ENCODE data around the gene PTCHD1. TPM values are rescaled to one million over a fixed set of nuclear protein-coding genes. Genes with fewer than 3 reads are reported as not detected.

Gene PTCHD1
- total RNA-seq, 1 donor from 2014 or later = 7.0 TPM

DNA sequence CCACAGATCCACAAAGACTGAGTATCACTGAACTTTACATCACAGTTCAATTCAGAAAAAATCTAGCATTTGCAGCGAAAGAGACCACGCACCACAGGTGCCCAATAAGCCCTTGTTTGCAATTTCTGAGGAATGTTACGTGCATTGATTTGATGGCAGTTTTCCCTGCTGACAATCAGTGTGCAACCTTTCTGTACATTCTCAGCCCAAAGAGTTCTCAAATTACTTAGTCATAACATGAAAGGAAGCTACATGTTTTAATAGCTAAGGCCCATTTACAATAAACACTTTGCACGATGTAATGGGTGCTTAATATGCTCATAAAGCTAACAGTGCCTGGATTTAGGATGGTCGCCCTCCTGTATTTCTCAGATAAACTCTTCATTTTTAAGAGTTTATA is 47.9 kb downstream of the PTCHD1 start:
- no peak overlapping the region for H3K4me3 Mint-ChIP-seq
- no peaks in the 10 kb centered on the region for H3K36me3 Mint-ChIP-seq

DNA sequence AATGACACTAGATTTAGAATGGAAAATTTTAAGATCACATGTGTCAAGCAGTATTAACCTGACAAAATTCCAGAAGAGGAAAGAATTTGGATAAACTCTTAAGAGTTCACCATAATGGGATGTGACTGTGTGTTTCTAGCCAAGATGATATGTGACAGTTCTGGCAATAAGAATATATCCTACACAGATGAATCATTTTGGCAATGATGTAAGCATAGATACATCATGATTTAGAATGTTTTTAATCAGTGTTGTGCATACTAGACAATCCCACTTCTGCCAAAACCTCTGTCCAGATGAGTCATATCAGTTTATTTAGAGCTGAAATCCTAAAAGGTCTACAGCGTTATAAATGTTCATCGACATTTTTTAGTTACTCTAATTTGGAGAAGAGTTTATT is 48.8 kb downstream of the PTCHD1 start:
- H3K9me3 Mint-ChIP-seq = no peaks in the 10 kb centered on the region
- H3K4me1 Mint-ChIP-seq = peaks cover 3% of the 10 kb centered on the region
- no peak overlapping the region for H3K4me3 Mint-ChIP-seq
- no peaks in the 10 kb centered on the region for H3K27me3 Mint-ChIP-seq (ENCODE audit: low read depth)
- H3K36me3 Mint-ChIP-seq = no peaks in the 10 kb centered on the region
- no peak overlapping the region for H3K27ac Mint-ChIP-seq
- DNase-seq (ENCODE audit: low spot score in 2 of 2, unreplicated experiment in 2 of 2) = no peak
- TF ChIP-seq, protein P1, sequence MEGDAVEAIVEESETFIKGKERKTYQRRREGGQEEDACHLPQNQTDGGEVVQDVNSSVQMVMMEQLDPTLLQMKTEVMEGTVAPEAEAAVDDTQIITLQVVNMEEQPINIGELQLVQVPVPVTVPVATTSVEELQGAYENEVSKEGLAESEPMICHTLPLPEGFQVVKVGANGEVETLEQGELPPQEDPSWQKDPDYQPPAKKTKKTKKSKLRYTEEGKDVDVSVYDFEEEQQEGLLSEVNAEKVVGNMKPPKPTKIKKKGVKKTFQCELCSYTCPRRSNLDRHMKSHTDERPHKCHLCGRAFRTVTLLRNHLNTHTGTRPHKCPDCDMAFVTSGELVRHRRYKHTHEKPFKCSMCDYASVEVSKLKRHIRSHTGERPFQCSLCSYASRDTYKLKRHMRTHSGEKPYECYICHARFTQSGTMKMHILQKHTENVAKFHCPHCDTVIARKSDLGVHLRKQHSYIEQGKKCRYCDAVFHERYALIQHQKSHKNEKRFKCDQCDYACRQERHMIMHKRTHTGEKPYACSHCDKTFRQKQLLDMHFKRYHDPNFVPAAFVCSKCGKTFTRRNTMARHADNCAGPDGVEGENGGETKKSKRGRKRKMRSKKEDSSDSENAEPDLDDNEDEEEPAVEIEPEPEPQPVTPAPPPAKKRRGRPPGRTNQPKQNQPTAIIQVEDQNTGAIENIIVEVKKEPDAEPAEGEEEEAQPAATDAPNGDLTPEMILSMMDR (IDR thresholded peaks at IDR 0.05; ENCODE audit: unreplicated experiment) = no peak

More for the DNA sequence above, 47.9 kb downstream of the PTCHD1 start:
- DNase-seq (ENCODE audit: low spot score in 2 of 2, unreplicated experiment in 2 of 2) = no peak
- TF ChIP-seq, protein P1 (IDR thresholded peaks at IDR 0.05; ENCODE audit: unreplicated experiment) = no peak
- Mint-ChIP-seq H3K4me1 (peaks cover 2% of the 10 kb centered on the region), H3K27me3 (ENCODE audit: low read depth) (no peaks in the 10 kb centered on the region), H3K9me3 (no peaks in the 10 kb centered on the region), H3K27ac (no peak overlapping the region)

DNA sequence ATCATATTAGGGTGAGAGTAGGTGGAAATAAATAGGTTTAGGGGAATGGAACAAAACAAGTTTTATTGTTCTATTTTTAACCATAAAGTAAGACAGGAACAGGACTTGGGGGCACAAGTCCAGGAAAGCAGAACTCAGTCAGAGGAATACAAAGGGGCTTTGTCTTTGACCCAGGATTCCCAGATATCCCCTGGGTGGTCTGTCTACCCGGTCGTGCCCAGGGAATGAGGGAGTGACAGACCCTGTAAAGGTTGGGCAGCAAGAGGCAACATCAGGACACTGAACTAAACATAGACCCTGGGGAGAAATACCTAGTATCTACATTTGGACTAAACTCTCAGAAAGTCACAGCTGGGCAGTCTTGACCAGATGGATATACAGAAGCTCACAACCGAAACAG is 50.6 kb downstream of the PTCHD1 start:
- Mint-ChIP-seq H3K27ac (no peak overlapping the region), H3K27me3 (ENCODE audit: low read depth) (no peaks in the 10 kb centered on the region), H3K9me3 (no peaks in the 10 kb centered on the region), H3K4me3 (no peak overlapping the region), H3K4me1 (peaks cover 3% of the 10 kb centered on the region), H3K36me3 (no peaks in the 10 kb centered on the region)
- TF ChIP-seq, protein P1 (IDR thresholded peaks at IDR 0.05; ENCODE audit: unreplicated experiment) = no peak
- no peak for DNase-seq (ENCODE audit: low spot score in 2 of 2, unreplicated experiment in 2 of 2)

DNA sequence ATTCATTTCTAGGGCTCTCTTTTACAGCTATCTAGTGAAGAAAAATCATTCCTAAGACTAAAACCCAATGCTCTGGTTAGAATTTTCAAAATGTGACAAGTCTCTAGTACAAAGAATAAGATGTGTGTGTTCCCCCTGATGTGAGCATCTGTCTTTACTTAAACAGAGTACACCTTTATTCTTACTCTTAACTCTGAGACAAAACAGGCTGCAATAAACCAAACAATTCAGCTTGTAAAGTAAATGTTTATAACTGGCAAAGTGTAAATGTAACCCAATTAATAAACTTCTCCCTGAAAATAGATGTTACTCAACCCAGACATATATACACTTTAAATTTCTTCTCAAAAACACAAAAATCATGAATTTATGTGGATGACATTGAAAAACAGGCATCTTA is 51.6 kb downstream of the PTCHD1 start:
- peaks cover 13% of the 10 kb centered on the region for H3K4me1 Mint-ChIP-seq
- no peak overlapping the region for H3K27ac Mint-ChIP-seq
- no peaks in the 10 kb centered on the region for H3K36me3 Mint-ChIP-seq
- TF ChIP-seq, protein P1 (IDR thresholded peaks at IDR 0.05; ENCODE audit: unreplicated experiment) = no peak
- no peak for DNase-seq (ENCODE audit: low spot score in 2 of 2, unreplicated experiment in 2 of 2)
- H3K27me3 Mint-ChIP-seq (ENCODE audit: low read depth) = no peaks in the 10 kb centered on the region
- H3K9me3 Mint-ChIP-seq = no peaks in the 10 kb centered on the region
- no peak overlapping the region for H3K4me3 Mint-ChIP-seq

DNA sequence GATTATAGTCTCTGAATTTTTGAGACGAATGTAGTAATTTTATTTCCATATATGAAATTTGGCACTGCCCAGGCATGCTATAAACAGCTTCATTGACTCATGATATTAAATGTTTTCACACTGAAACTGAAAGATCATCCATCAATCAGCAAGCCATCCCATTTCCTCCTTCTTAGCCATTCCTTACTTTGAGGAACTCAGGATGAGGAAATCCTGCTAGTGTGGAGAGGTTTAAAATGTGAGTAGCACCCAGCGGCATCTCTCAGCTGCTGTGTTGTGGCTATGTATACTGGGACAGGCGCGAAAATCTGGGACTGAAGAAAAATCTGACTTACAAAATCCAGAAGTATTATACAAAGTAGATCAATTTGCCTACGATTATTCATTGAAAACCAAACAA is 52.1 kb downstream of the PTCHD1 start:
- Mint-ChIP-seq H3K4me1 (peaks cover 13% of the 10 kb centered on the region), H3K9me3 (no peaks in the 10 kb centered on the region), H3K36me3 (no peaks in the 10 kb centered on the region), H3K27ac (no peak overlapping the region), H3K27me3 (ENCODE audit: low read depth) (no peaks in the 10 kb centered on the region), H3K4me3 (no peak overlapping the region)
- DNase-seq (ENCODE audit: low spot score in 2 of 2, unreplicated experiment in 2 of 2) = no peak
- TF ChIP-seq, protein P1 (IDR thresholded peaks at IDR 0.05; ENCODE audit: unreplicated experiment) = no peak

Data from mesothelial cell of epicardium (in vitro differentiated cells).